ENCODE data around the gene ME1. TPM values are rescaled to one million over a fixed set of nuclear protein-coding genes. Genes with fewer than 3 reads are reported as not detected.

ME1 gene
- total and polyA plus RNA-seq, 9 of the 15 experiments (the other 6 are each of a cell fraction or from before 2014, with no cell fraction given): 3.2 to 10.4 (median 5.5) TPM

DNA sequence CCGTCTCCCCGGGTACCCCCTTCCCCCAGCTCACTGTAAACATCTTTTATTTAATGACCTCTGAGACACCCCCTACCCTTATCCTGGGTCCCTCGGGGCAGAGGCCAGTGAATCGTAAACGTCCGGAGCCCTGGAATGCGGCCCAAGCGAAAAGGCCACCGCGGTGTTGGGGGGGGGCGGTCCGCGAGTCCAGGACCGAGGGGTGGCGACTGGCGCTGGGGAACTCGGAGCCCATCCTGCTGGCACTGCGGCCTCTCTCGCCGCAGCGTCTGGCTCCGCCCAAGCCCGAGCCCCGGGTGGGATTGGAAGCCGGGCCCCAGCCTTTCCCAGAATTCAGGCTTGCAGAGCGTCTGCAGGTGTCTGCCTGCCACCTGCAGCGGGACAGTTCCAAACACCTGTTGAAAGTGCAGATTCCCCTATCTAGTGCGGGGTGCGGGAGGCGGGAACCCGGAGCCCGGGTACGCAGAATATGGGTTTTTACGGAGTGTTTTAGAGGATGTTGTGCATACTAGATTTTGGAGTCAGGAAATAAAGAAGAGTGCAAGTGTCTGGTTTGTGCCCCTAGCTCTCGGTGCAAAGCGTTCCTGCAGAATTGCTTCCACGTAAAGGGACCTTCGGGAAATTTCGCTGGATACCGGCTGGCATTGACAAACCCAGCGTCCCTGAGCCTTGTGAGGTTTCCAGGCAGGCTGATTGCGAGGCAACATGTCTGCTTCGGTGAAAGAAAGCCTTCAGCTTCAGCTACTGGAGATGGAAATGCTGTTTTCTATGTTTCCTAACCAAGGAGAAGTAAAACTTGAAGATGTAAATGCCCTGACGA lies 236.9 kb downstream of the ME1 start (continued):
- peak; percentile 93 for TF ChIP-seq ZNF740 (CRISPR knock-in tag; IDR thresholded peaks at IDR 0.05)
- peak in 1 of 2 experiments; percentile 77; a peak in 2 of 4 replicates for TF ChIP-seq ZNF740 (tag; IDR thresholded peaks at IDR 0.05)
- TF ChIP-seq, protein P1, sequence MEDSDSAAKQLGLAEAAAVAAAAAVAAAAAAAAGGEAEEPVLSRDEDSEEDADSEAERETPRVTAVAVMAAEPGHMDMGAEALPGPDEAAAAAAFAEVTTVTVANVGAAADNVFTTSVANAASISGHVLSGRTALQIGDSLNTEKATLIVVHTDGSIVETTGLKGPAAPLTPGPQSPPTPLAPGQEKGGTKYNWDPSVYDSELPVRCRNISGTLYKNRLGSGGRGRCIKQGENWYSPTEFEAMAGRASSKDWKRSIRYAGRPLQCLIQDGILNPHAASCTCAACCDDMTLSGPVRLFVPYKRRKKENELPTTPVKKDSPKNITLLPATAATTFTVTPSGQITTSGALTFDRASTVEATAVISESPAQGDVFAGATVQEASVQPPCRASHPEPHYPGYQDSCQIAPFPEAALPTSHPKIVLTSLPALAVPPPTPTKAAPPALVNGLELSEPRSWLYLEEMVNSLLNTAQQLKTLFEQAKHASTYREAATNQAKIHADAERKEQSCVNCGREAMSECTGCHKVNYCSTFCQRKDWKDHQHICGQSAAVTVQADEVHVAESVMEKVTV (CRISPR knock-in tag; IDR thresholded peaks at IDR 0.05): no peak
- no peak for TF ChIP-seq ZBTB12 (CRISPR knock-in tag; IDR thresholded peaks at IDR 0.05)
- TF ChIP-seq, protein P2, sequence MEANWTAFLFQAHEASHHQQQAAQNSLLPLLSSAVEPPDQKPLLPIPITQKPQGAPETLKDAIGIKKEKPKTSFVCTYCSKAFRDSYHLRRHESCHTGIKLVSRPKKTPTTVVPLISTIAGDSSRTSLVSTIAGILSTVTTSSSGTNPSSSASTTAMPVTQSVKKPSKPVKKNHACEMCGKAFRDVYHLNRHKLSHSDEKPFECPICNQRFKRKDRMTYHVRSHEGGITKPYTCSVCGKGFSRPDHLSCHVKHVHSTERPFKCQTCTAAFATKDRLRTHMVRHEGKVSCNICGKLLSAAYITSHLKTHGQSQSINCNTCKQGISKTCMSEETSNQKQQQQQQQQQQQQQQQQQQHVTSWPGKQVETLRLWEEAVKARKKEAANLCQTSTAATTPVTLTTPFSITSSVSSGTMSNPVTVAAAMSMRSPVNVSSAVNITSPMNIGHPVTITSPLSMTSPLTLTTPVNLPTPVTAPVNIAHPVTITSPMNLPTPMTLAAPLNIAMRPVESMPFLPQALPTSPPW (CRISPR knock-in tag; IDR thresholded peaks at IDR 0.05): peak; percentile 34; the same call in 1 of the 2 replicates
- TF ChIP-seq NR1H2 (CRISPR knock-in tag; IDR thresholded peaks at IDR 0.05): 0 out of 2 replicates have a peak, but pooled peaks have one; percentile 38

Data from K562 (cell line).